Mesenteric fat pad (tissue), 1 donor: ENCODE measurements around the gene ADRB2. TPM values are rescaled to one million over a fixed set of nuclear protein-coding genes. Genes with fewer than 3 reads are reported as not detected.

ENCODE experiments used
- total RNA-seq: library from RNA; stranded (reverse); fragmentation: NEBNext Ultra II Directional; extraction: Animal tissue kit (Norgen Biotek cat#: 25700); gene quantifications from one replicate; pipeline ENCODE4 v1.2.1, GENCODE V29; 2021
- donor health status: DM: yes; HTN: yes; CAD: no.

Gene ADRB2
- total RNA-seq, 1 donor from 2014 or later: 25.3 TPM

Other genes starting within 250 kb of the ADRB2 start
- gene HTR4, start 172.1 kb upstream of the ADRB2 start, total RNA-seq: 0.16 TPM
- 0.64 TPM for gene SH3TC2, start 236.5 kb downstream of the ADRB2 start, total RNA-seq